Stimulated activated CD8-positive, alpha-beta memory T cell treated with anti-CD3 and anti-CD28 coated beads, Interleukin-7, amount 100 ng/mL, for 1 hour (primary cell): Measurements from ENCODE around the gene DNAAF9.

Experiments used
- DNase-seq, 2 donors: peaks; one replicate each; pipeline ENCODE4 v3.0.0-alpha.2; 2020; ENCODE audit warnings: low read depth in 2 of 2

Gene DNAAF9

GRCh38 chr20:3371754-3372153, 35.7 kb downstream of the DNAAF9 start:
- no peak for DNase-seq

- no peak for DNase-seq
Measured at GRCh38 chr20:3367089-3367488, 40.4 kb downstream of the DNAAF9 start.

DNA sequence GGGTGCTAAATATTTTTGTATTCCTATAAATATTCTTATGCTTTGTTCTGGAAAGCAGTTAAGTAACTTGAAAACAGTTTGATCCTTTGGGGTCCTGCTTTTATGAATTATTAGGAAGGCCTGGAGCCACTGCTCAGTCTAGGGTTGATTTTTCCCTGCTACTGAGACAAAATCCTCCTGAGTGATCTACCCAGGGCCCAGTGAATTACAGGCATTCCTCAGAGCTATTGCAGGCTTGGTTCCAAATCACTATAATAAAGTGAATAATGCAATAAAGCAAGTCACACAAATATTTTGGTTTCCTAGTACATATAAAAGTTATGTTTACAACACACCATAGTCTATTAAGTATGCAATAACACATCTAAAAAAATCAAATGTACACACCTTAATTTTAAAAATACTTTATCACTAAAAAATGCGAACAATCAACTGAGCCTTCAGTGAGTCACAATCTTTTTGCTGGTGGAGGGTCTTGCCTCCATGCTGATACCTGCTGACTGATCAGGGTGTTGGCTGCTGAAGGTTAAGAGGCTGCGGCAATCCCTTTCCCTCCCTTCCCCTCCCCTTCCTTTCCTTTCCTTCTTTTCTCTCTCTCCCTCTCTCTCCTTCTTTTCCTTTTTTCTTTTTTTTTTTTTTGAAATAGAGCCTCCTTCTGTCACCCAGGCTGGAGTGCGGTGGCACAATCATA, 43.0 kb downstream of the DNAAF9 start:
- no peak for DNase-seq

DNA sequence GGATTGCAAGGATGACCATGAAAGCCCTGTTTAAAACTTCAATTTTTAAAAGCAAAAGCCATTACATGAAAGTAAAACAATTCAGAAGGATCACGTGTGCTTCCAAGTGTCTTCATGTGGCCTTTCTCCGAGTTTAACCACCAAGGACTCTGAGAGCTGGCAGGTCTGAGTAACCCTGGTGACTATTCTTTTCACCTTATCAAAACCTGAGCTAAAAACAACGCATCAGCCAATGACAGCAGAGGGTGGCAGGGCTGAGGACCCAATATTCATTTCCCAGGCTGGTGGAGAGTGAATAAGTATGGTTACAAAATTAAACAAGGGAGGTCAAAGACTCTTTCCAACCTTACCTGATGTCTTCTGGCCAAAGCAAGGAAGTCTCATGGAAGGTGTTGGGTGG, 46.7 kb downstream of the DNAAF9 start:
- no peak for DNase-seq

DNA sequence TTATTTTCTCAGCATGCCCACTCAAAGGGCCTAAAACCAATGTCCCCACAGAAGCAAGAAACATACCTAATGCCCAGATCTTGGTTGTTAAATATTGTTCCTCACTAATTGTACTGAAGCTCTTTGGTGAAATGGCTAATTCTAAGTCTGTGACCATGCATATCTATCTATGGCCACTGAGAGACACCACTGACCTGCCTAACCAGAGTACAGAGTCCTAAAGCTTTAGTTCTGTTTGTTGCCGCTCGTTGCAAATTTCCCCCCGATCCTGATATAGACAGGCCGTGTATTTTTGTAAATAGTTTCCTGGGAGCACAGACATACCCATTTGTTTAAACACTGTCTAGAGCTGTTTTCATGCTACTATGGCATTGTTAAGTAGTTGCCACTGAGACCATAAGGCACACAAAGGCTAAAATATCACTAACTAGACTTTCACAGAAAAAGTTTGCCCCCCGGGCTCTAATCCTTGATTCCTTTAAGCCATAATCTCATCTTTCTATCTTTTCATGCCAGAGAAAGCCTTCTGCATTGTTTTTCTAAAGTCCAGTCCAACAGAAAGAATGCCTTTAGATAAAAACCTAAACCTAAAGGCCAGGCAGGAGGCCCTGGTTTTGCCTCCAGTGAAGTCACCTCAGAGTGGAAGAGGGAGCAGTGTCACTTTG, 48.7 kb downstream of the DNAAF9 start:
- no peak for DNase-seq
